Forelimb muscle (tissue), 1 donor: ENCODE measurements around the gene TSNAXIP1. TPM values are rescaled to one million over a fixed set of nuclear protein-coding genes. Genes with fewer than 3 reads are reported as not detected.
"Not testable (repeated sequence)": the region's sequence is repeated elsewhere in the genome, so short reads cannot be mapped to it uniquely, and the experiment has no call there.

Source experiments
- DNase-seq: peaks from one replicate; pipeline ENCODE4 v3.0.0-alpha.2; 2013; ENCODE audit warnings: low read depth
- polyA plus RNA-seq: library from polyadenylated mRNA; unstranded; fragments of 120-200 nt; gene quantifications from one replicate; pipeline ENCODE4 v1.2.1, GENCODE V29; 2013; ENCODE audit not compliant: insufficient read length

Gene TSNAXIP1
- polyA plus RNA-seq, 1 donor, result 1.4 TPM

GRCh38 chr16:67858500-67858899 is 51.8 kb downstream of the TSNAXIP1 start:
- no peak for DNase-seq

DNA sequence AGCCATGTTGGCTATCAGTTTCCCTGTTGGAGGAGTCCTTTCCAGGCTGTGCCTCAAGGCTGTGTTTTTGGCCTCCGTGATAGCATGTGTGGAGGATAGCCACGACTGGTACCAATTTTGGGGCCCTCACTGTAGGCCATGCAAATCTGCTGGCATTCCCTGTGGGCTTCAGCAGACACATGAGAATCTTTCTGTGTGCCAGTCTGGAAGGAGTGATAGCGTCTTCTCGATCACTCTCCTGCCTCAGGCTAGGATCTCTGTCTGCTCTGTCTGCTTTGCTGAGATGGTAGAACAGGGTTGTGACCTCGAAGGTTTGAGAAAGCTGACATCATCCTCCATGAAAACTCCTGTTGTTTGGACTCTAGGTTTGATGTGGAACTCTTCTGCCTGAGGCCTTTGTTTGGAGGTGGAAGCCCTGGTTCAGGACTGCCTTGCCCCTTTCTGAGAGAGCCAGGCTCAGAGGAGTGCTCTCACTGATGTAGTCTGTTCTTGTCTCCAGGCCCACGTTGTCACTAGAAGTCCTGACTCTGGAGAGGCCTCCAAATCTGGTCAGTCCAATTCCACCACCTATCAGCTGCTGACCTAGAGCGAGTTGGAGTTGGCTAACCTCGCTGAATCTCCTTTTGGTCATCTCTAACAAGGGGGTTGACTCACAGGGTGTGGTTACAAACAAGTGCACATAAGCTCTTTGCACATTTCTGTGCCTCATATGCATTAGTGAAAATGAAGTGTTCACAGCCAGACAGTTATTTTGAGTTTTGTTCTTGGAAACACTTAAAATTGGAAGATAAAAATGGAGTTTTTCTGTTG is 54.1 kb downstream of the TSNAXIP1 start:
- no peak for DNase-seq

DNA sequence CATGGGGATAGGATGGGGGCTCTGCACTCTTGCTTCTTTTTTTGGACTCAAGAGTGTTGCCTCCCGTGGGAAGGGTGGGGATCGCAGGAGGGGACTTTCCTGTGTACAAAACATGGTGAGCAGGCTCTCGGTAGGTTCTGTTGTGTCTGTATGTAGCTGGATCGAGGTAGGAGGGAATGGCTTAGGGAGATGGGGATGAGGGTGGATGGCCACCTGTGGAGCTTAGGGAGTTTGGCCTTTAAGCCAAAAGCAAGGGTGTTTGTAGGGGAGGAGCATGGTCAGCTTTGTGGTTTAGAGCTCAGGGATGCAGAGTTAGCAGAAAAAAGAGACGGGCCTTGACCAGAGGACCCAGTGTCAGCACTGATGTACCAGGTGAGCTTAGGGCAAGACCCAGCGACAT is 55.2 kb downstream of the TSNAXIP1 start:
- DNase-seq, result no peak

DNA sequence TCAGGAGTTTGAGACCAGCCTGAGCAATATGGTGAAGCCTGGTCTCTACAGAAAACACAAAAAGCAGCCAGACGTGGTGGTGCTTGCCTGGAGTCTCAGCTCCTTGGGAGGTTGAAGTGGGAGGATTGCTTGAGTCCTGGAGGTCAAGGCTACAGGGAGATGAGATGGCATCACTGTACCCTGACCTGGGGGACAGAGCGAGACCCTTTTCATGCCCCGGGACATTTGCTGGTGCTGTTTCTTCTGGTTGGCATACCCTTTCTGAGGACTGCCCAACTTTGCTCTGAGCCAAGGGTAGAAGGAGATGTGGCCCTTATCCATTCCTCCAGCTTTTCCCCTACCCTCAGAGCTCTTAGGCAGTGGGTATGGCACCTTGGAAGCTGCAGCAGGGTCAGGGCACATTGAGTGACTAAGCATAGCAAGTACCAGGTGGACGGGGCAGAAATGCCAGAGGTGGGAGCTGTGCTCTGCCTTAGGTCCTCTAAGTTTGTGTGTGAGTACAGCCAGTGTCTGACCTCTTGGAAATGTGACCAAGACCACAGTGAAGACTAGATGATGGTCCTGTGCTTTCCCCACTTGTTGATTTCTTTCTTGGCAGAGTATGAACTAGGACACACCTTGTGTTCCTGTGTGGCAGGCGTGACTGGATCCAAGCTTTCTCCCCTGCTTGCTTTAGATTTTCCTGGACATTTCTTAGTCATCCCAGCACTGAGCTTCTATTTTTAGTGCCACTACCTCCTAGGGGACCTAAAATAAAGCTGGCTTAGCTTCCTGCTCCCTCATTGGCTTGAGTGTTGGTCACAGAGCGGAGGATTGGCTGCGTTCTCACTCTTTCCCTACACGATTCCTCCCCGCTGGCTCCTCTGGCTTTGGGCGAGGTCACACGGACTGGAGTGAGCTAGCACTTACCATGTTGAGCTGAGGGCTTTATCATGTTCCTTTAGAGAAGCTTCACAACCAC is 56.2 kb downstream of the TSNAXIP1 start:
- DNase-seq, result peak; percentile 72

DNA sequence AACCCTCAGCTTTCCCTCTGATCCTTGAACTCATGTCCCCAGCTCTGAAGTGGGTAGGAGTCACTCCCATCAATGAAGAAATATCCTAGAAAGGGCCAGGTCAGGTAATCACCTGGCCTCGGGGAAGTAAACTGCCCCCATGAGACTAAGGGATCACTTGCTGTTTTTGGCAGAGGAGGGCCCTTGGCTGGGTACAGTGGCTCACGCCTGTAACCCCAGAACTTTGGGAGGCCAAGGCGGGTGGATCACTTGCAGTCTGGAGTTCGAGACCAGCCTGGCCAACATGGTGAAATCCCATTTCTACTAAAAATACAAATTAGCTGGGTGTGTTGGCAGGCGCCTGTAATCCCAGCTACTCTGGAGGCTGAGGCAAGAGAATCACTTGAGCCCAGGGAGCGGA is 57.4 kb downstream of the TSNAXIP1 start:
- not testable (repeated sequence) for DNase-seq

GRCh38 chr16:67864594-67864993 is 57.9 kb downstream of the TSNAXIP1 start:
- DNase-seq, result no peak

DNA sequence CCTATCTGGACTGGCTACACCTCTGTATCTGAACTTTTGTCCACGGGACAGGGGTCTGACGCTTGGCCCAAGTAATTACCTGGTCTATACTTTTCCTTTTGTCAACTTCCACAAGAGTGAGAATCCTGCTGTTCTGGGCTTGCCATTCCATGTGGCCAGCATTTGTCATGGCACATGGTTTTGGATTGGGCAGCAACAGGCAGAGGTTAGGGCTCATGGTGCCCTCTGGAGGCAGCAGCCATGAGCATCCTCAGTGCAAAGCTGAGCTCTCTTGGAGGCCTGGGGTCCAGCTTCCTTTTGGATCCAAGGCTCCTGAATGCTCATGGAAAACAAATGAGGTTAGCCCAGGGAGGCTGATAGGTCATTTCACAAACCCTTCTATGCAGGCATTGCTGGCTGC is 58.6 kb downstream of the TSNAXIP1 start:
- no peak for DNase-seq

DNA sequence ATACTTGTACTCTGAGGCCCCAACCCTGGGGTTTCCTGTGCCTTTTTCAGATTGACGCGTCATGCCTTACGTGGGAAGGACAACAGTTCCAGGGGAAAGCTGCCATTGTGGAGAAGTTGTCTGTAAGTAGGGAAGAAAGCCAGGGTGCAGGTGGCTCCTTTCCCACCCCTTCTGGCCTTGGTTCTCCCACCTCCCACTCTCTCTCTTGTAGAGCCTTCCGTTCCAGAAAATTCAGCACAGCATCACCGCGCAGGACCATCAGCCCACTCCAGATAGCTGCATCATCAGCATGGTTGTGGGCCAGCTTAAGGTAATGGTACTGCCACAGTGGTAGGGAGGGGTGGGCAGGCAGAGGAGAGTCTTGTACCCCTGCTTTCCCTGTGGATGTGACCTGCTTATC is 61.6 kb downstream of the TSNAXIP1 start:
- DNase-seq, result no peak

- DNase-seq, result no peak
These were observed 63.0 kb downstream of the TSNAXIP1 start for GRCh38 chr16:67869653-67870052.

GRCh38 chr16:67871256-67871655 is 64.6 kb downstream of the TSNAXIP1 start:
- DNase-seq, result no peak

GRCh38 chr16:67872131-67872630 is 65.5 kb downstream of the TSNAXIP1 start:
- no peak for DNase-seq

GRCh38 chr16:67872631-67873434 is 66.1 kb downstream of the TSNAXIP1 start, which contains the start of gene EDC4:
EDC4 (plus strand) TSS chr16:67873052; CDS start chr16:67873262, 210 bp downstream.
- DNase-seq, result no peak

DNA sequence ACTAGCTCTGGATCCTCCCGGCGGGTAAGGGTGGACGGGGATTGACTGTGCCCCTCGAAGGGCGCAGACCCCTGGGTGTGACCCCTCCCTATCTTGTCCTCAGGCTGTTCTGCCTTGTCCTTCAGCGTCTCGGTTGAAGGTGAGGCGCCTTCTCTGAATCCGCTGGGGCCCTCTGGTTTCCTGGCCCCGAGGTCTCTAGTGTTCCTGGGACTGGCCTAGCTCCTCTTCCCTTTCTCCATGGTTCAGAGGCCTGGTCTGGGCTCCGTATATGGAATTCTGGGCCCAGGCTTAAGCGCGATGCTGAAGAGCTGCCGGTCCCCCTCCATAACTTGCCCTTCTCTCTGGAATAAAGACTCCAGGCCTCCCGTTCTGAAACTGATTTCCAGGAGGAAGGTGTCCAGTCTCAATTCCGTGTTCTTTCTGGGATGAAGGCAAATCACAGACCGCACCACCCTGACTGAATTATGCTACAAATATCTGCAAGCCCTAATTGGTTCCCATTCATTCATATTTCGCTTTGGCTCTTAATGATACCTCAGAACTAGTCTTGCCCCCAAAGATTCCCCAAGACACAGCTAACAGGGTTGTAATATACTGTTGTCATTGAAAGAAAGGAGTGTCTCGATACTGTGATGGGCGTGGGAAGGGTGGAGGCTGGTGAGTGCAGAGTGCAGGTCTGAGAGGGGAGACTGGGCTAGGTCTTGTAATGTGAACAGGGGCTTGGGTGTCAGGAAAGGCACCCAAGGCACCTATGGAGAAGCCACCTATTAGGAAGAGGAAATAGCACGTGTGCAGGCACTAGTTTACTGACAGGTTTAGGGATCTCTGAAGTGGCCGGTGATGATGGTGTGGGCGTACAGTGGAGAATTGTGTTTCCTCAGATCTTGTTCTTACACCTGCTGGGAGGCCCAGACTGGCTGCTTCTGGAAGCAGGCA is 67.0 kb downstream of the TSNAXIP1 start:
- no peak for DNase-seq

DNA sequence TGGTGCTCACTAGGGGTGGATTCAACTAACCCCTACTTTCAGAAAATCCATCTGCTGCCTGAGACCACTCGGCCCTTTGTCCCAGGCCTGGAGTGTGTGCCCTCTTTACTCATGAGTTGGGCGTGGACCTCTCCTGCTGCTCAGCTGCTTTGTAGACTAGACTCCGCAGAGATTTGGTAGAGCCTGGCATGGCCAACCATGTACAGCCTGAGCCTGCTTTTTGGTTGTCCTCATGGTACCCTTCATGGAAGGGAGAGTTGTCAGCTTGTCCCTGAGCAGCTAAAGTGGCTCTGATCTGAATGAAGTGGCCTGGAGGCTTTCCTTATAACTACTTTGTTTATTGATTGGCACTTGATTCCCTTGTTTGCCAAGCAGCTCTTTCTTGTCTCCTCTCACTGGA is 67.7 kb downstream of the TSNAXIP1 start:
- DNase-seq, result no peak

- no peak for DNase-seq
These were observed 70.4 kb downstream of the TSNAXIP1 start for GRCh38 chr16:67877064-67877463.

Other genes with a start within 250 kb of the TSNAXIP1 start
- gene CTCF, start 244.4 kb upstream of the TSNAXIP1 start, polyA plus RNA-seq, result 35.8 TPM
- 0.24 TPM for gene CARMIL2, start 161.7 kb upstream of the TSNAXIP1 start, polyA plus RNA-seq
- 14.3 TPM for gene ACD, start 146.6 kb upstream of the TSNAXIP1 start, polyA plus RNA-seq
- 1.0 TPM for gene PARD6A, start 145.9 kb upstream of the TSNAXIP1 start, polyA plus RNA-seq
- 7.6 TPM for gene ENKD1, start 140.1 kb upstream of the TSNAXIP1 start, polyA plus RNA-seq
- 2.4 TPM for gene C16orf86, start 140.1 kb upstream of the TSNAXIP1 start, polyA plus RNA-seq
- gene GFOD2, start 87.6 kb upstream of the TSNAXIP1 start, polyA plus RNA-seq, result 13.5 TPM
- gene RANBP10, start 329 bp upstream of the TSNAXIP1 start, polyA plus RNA-seq, result 23.6 TPM
- gene THAP11, start 35.4 kb downstream of the TSNAXIP1 start, polyA plus RNA-seq, result 24.7 TPM
- 120 TPM for gene NUTF2, start 40.0 kb downstream of the TSNAXIP1 start, polyA plus RNA-seq
- gene CENPT, start 40.8 kb downstream of the TSNAXIP1 start, polyA plus RNA-seq, result 32.1 TPM
- gene EDC4, start 66.2 kb downstream of the TSNAXIP1 start, polyA plus RNA-seq, result 107 TPM
- gene NRN1L, start 78.0 kb downstream of the TSNAXIP1 start, polyA plus RNA-seq, result 1.1 TPM
- gene PSKH1, start 86.4 kb downstream of the TSNAXIP1 start, polyA plus RNA-seq, result 21.0 TPM
- 4.3 TPM for gene CTRL, start 125.0 kb downstream of the TSNAXIP1 start, polyA plus RNA-seq
- gene PSMB10, start 130.0 kb downstream of the TSNAXIP1 start, polyA plus RNA-seq, result 26.0 TPM
- gene LCAT, start 137.2 kb downstream of the TSNAXIP1 start, polyA plus RNA-seq, result 20.3 TPM
- gene SLC12A4, start 161.7 kb downstream of the TSNAXIP1 start, polyA plus RNA-seq, result 40.4 TPM
- gene DPEP3, start 173.6 kb downstream of the TSNAXIP1 start, polyA plus RNA-seq, result not detected
- gene DPEP2, start 192.6 kb downstream of the TSNAXIP1 start, polyA plus RNA-seq, result 1.5 TPM
- gene DPEP2NB, start 209.0 kb downstream of the TSNAXIP1 start, polyA plus RNA-seq, result not detected
- gene DDX28, start 216.3 kb downstream of the TSNAXIP1 start, polyA plus RNA-seq, result 4.8 TPM
- gene DUS2, start 216.4 kb downstream of the TSNAXIP1 start, polyA plus RNA-seq, result 10.1 TPM